CD8-positive, alpha-beta memory T cell (primary cell): ENCODE measurements around the gene TRIM7. TPM values are rescaled to one million over a fixed set of nuclear protein-coding genes. Genes with fewer than 3 reads are reported as not detected.

ENCODE experiments used
- CTCF ChIA-PET: fragments of 350-600 bp; sonication (Branson Sonifier 250); formaldehyde crosslinking; loops from one replicate; lab custom pipeline; 2021; ENCODE audit warnings: antibody characterized with exemption; lab: Charles Lee
- POLR2A ChIA-PET: fragments of 350-600 bp; sonication (Branson Sonifier 250); formaldehyde crosslinking; loops from one replicate; lab custom pipeline; 2021; ENCODE audit warnings: antibody characterized with exemption; lab: Charles Lee
- DNase-seq, 5 donors: peaks; one replicate each; pipeline versions ENCODE4 v3.0.0 to v3.0.0-alpha.2; 2020 to 2022; ENCODE audit warnings: mixed read lengths in 1 of 5
- H3K27ac ChIP-seq: one replicate; pipeline ENCODE4 v1.7.0; 2013; ENCODE audit warnings: low read depth, mild to moderate bottlenecking, low read length, moderate library complexity
- H3K27me3 ChIP-seq: 2 replicates; pipeline ENCODE4 v1.7.0; 2013; ENCODE audit warnings: low read length, mild to moderate bottlenecking; ENCODE audit not compliant: insufficient read depth, poor library complexity, severe bottlenecking
- H3K36me3 ChIP-seq: 2 replicates; pipeline ENCODE4 v1.7.0; 2013; ENCODE audit warnings: mild to moderate bottlenecking, low read length, moderate library complexity; ENCODE audit not compliant: insufficient read depth
- H3K4me1 ChIP-seq: 2 replicates; pipeline ENCODE4 v1.7.0; 2013; ENCODE audit warnings: mild to moderate bottlenecking, low read length, moderate library complexity; ENCODE audit not compliant: insufficient read depth
- H3K4me3 ChIP-seq: 2 replicates; pipeline ENCODE4 v1.7.0; 2013; ENCODE audit warnings: mild to moderate bottlenecking, low read length
- H3K9me3 ChIP-seq: 2 replicates; pipeline ENCODE4 v1.7.0; 2013; ENCODE audit warnings: mild to moderate bottlenecking, low read length
- H3K27ac Mint-ChIP-seq, 8 donors: one replicate each; pipeline ENCODE4 v1.8.0; 2020 to 2021; ENCODE audit warnings: mixed read lengths in 8 of 8, mild to moderate bottlenecking in 6 of 8, inconsistent platforms in 3 of 8, moderate library complexity in 3 of 8
- H3K27me3 Mint-ChIP-seq, 2 donors: one replicate each; pipeline ENCODE4 v1.8.0; 2020 to 2021; ENCODE audit warnings: mixed read lengths in 2 of 2, mild to moderate bottlenecking in 1 of 2, moderate library complexity in 1 of 2
- H3K36me3 Mint-ChIP-seq, 3 donors: one replicate each; pipeline ENCODE4 v1.8.0; 2020 to 2021; ENCODE audit warnings: mixed read lengths in 3 of 3, inconsistent platforms in 1 of 3, mild to moderate bottlenecking in 1 of 3
- H3K4me1 Mint-ChIP-seq, 3 donors: one replicate each; pipeline ENCODE4 v1.8.0; 2020 to 2021; ENCODE audit warnings: mixed read lengths in 3 of 3, inconsistent platforms in 1 of 3, mild to moderate bottlenecking in 1 of 3
- H3K4me3 Mint-ChIP-seq, 7 donors: one replicate each; pipeline ENCODE4 v1.8.0; 2020 to 2021; ENCODE audit warnings: mixed read lengths in 7 of 7, mild to moderate bottlenecking in 6 of 7, moderate library complexity in 4 of 7, inconsistent platforms in 2 of 7
- H3K9me3 Mint-ChIP-seq, 5 donors: one replicate each; pipeline ENCODE4 v1.8.0; 2020 to 2022; ENCODE audit warnings: mixed read lengths in 5 of 5, mild to moderate bottlenecking in 3 of 5, moderate library complexity in 2 of 5, inconsistent platforms in 1 of 5
- polyA plus RNA-seq: library from polyadenylated mRNA; unstranded; fragments of 300-500 nt; fragmentation: Illumina TruSeq; gene quantifications from one replicate; pipeline ENCODE4 v1.2.3, GENCODE V29; 2021
- total RNA-seq, 2 experiments: library from RNA; stranded (reverse); gene quantifications; one replicate each; pipeline ENCODE4 v1.2.3, GENCODE V29; 2021

The TRIM7 gene
- total RNA-seq (1 to 10 TPM; 2.2 to 2.3 TPM), polyA plus RNA-seq (0.74 TPM)

GRCh38 chr5:181204826-181205760, at the start of gene TRIM7:
TSS of gene TRIM7 (minus strand) at chr5:181205196. CDS start at chr5:181205110, 86 bp downstream.
- Histone ChIP-seq H3K4me1 (peaks cover 25% of the 10 kb centered on the region), H3K27ac (no peak within 1 kb of the TSS), H3K4me3 (peak within 1 kb of the TSS; percentile 69), H3K36me3 (no peaks in the 10 kb centered on the region), H3K9me3 (no peaks in the 10 kb centered on the region), H3K27me3 (no peaks in the 10 kb centered on the region)
- peak within 1 kb of the TSS; percentile 42 to 98 (median 94) for H3K27ac Mint-ChIP-seq
- no peak for DNase-seq
- H3K4me1 Mint-ChIP-seq, result peaks cover 30 to 38% (median 34%) of the 10 kb centered on the region in 3 donors
- peaks cover 6 to 24% of the 10 kb centered on the region in 2 donors for H3K27me3 Mint-ChIP-seq
- ChIA-PET CTCF (interaction anchor here (1.0 to 14.5 kb wide), 6 partner anchors 12 to 57 kb away, joined by 3 to 164 read pairs (median 4); partner anchors contain the start of gene TRIM52), POLR2A (interaction anchor here (0.7 to 8.4 kb wide), 4 partner anchors 9 to 32 kb away, joined by 3 to 168 read pairs (median 18); partner anchors contain the start of gene TRIM41)
- H3K4me3 Mint-ChIP-seq, result peak within 1 kb of the TSS; percentile 87 to 98 (median 92)
- peaks cover 0 to 9% (median 4%) of the 10 kb centered on the region in 5 donors for H3K9me3 Mint-ChIP-seq
- peaks cover 0 to 10% (median 0%) of the 10 kb centered on the region in 3 donors for H3K36me3 Mint-ChIP-seq

GRCh38 chr5:181248277-181248676, 43.3 kb upstream of the TRIM7 start:
- Histone ChIP-seq H3K4me1 (peaks cover 47% of the 10 kb centered on the region), H3K36me3 (no peaks in the 10 kb centered on the region), H3K4me3 (peak overlapping the region; percentile 29), H3K27me3 (no peaks in the 10 kb centered on the region), H3K27ac (peak overlapping the region; percentile 70), H3K9me3 (no peaks in the 10 kb centered on the region)
- ChIA-PET POLR2A (interaction anchor here (1.0 to 8.9 kb wide), 2 partner anchors 13 to 59 kb away, joined by 3 to 94 read pairs; partner anchors contain the start of gene TRIM52), CTCF (no interaction called here)
- Mint-ChIP-seq H3K27me3 (no peaks in the 10 kb centered on the region), H3K4me3 (peak overlapping the region; percentile 83 to 99 (median 94)), H3K27ac (peak overlapping the region; percentile 85 to 97 (median 93)), H3K36me3 (peaks cover 0 to 31% (median 0%) of the 10 kb centered on the region in 3 donors), H3K4me1 (peaks cover 61 to 84% (median 73%) of the 10 kb centered on the region in 3 donors), H3K9me3 (no peaks in the 10 kb centered on the region)
- no peak for DNase-seq

- Histone ChIP-seq H3K4me1 (peaks cover 64% of the 10 kb centered on the region), H3K4me3 (peak overlapping the region; percentile 96), H3K36me3 (peaks cover 12% of the 10 kb centered on the region), H3K9me3 (no peaks in the 10 kb centered on the region), H3K27ac (peak overlapping the region; percentile 96), H3K27me3 (no peaks in the 10 kb centered on the region)
- H3K27me3 Mint-ChIP-seq, result peaks cover 0 to 2% of the 10 kb centered on the region in 2 donors
- H3K4me3 Mint-ChIP-seq, result peak overlapping the region; percentile 88 to 99 (median 95)
- POLR2A ChIA-PET, result interaction anchor here (0.7 to 8.9 kb wide), 5 partner anchors 12 to 62 kb away, joined by 3 to 94 read pairs (median 5); partner anchors contain the start of genes TRIM41 and TRIM52
- CTCF ChIA-PET, result interaction anchor here (0.9 to 2.6 kb wide), 3 partner anchors 15 to 22 kb away, joined by 3 to 22 read pairs (median 5); partner anchors contain the start of gene TRIM52
- peak overlapping the region; percentile 85 to 98 (median 95) for H3K27ac Mint-ChIP-seq
- H3K9me3 Mint-ChIP-seq, result no peaks in the 10 kb centered on the region
- peak; percentile 62 to 80 (median 71) for DNase-seq
- H3K4me1 Mint-ChIP-seq, result peaks cover 72 to 90% (median 84%) of the 10 kb centered on the region in 3 donors
- H3K36me3 Mint-ChIP-seq, result peaks cover 1 to 40% (median 10%) of the 10 kb centered on the region in 3 donors
Observed at GRCh38 chr5:181246276-181247049, 41.5 kb upstream of the TRIM7 start.

GRCh38 chr5:181245427-181246275, 40.7 kb upstream of the TRIM7 start:
- no peak for DNase-seq
- no peaks in the 10 kb centered on the region for H3K9me3 ChIP-seq
- H3K27ac ChIP-seq, result peak overlapping the region; percentile 96
- Mint-ChIP-seq H3K9me3 (no peaks in the 10 kb centered on the region), H3K27me3 (peaks cover 0 to 2% of the 10 kb centered on the region in 2 donors), H3K4me1 (peaks cover 74 to 87% (median 81%) of the 10 kb centered on the region in 3 donors), H3K27ac (peak overlapping the region; percentile 85 to 98 (median 95)), H3K36me3 (peaks cover 4 to 42% (median 11%) of the 10 kb centered on the region in 3 donors), H3K4me3 (peak overlapping the region; percentile 88 to 99 (median 95))
- no peaks in the 10 kb centered on the region for H3K27me3 ChIP-seq
- peak overlapping the region; percentile 96 for H3K4me3 ChIP-seq
- peaks cover 72% of the 10 kb centered on the region for H3K4me1 ChIP-seq
- CTCF ChIA-PET, result interaction anchor here (0.7 to 2.6 kb wide), 2 partner anchors 15 to 54 kb away, joined by 3 to 22 read pairs; partner anchors contain the start of gene TRIM52
- peaks cover 18% of the 10 kb centered on the region for H3K36me3 ChIP-seq
- POLR2A ChIA-PET, result interaction anchor here (0.6 to 8.9 kb wide), 5 partner anchors 16 to 61 kb away, joined by 3 to 94 read pairs (median 4); partner anchors contain the start of genes TRIM41 and TRIM52

- peak within 1 kb of the TSS; percentile 96 to 99 (median 98) for H3K27ac Mint-ChIP-seq
- peaks cover 0 to 2% of the 10 kb centered on the region in 2 donors for H3K27me3 Mint-ChIP-seq
- H3K36me3 Mint-ChIP-seq, result peaks cover 11 to 58% (median 16%) of the 10 kb centered on the region in 3 donors
- H3K4me1 Mint-ChIP-seq, result peaks cover 68 to 76% (median 70%) of the 10 kb centered on the region in 3 donors
- CTCF ChIA-PET, result interaction anchor here (0.9 to 2.6 kb wide), 7 partner anchors 8 to 59 kb away, joined by 3 to 22 read pairs (median 5); partner anchors contain the start of genes TRIM41 and TRIM52
- peak within 1 kb of the TSS; percentile 94 to 99 (median 97) for H3K4me3 Mint-ChIP-seq
- POLR2A ChIA-PET, result interaction anchor here (0.6 to 8.9 kb wide), 8 partner anchors 17 to 433 kb away, joined by 3 to 94 read pairs (median 8); partner anchors contain the start of genes TRIM41 and TRIM52
- peak; percentile 83 to 93 (median 87) for DNase-seq
- H3K4me3 ChIP-seq, result peak within 1 kb of the TSS; percentile 95
- no peaks in the 10 kb centered on the region for H3K9me3 Mint-ChIP-seq
- peaks cover 28% of the 10 kb centered on the region for H3K36me3 ChIP-seq
- H3K27ac ChIP-seq, result peak within 1 kb of the TSS; percentile 96
- peaks cover 64% of the 10 kb centered on the region for H3K4me1 ChIP-seq
- no peaks in the 10 kb centered on the region for H3K9me3 ChIP-seq
- H3K27me3 ChIP-seq, result no peaks in the 10 kb centered on the region
Observed at GRCh38 chr5:181243564-181244343, 38.8 kb upstream of the TRIM7 start, which contains the start of gene RACK1. TSS of gene RACK1 (minus strand) at chr5:181243906. CDS start at chr5:181243800, 106 bp downstream.

GRCh38 chr5:181243018-181243563, 38.1 kb upstream of the TRIM7 start:
- CTCF ChIA-PET, result interaction anchor here (1.1 kb wide), 2 partner anchors 9 to 55 kb away, joined by 3 read pairs; no protein-coding TSS in a partner anchor
- Mint-ChIP-seq H3K36me3 (peaks cover 14 to 64% (median 21%) of the 10 kb centered on the region in 3 donors), H3K27me3 (peaks cover 0 to 3% of the 10 kb centered on the region in 2 donors), H3K4me1 (peaks cover 67 to 75% (median 67%) of the 10 kb centered on the region in 3 donors), H3K27ac (peak overlapping the region; percentile 95 to 99 (median 98)), H3K4me3 (peak overlapping the region; percentile 94 to 99 (median 97)), H3K9me3 (no peaks in the 10 kb centered on the region)
- peak overlapping the region; percentile 96 for H3K27ac ChIP-seq
- POLR2A ChIA-PET, result interaction anchor here (0.6 to 8.9 kb wide), 6 partner anchors 12 to 54 kb away, joined by 3 to 94 read pairs (median 22); partner anchors contain the start of genes TRIM41 and TRIM52
- H3K4me1 ChIP-seq, result peaks cover 61% of the 10 kb centered on the region
- no peaks in the 10 kb centered on the region for H3K9me3 ChIP-seq
- H3K27me3 ChIP-seq, result no peaks in the 10 kb centered on the region
- H3K4me3 ChIP-seq, result peak overlapping the region; percentile 95
- DNase-seq, result peak in 1 of 5 donors; percentile 30
- peaks cover 35% of the 10 kb centered on the region for H3K36me3 ChIP-seq
